Activated CD8-positive, alpha-beta memory T cell treated with anti-CD3 and anti-CD28 coated beads, Interleukin-2, amount 50 U/mL, for 24 hours (primary cell): ENCODE data around the gene TEX261.
"Not testable (repeated sequence)": the region's sequence is repeated elsewhere in the genome, so short reads cannot be mapped to it uniquely, and the experiment has no call there.

Source experiments
- DNase-seq: peaks from one replicate; pipeline ENCODE4 v3.0.0-alpha.2; 2020; ENCODE audit errors: extremely low read depth

The TEX261 gene

DNA sequence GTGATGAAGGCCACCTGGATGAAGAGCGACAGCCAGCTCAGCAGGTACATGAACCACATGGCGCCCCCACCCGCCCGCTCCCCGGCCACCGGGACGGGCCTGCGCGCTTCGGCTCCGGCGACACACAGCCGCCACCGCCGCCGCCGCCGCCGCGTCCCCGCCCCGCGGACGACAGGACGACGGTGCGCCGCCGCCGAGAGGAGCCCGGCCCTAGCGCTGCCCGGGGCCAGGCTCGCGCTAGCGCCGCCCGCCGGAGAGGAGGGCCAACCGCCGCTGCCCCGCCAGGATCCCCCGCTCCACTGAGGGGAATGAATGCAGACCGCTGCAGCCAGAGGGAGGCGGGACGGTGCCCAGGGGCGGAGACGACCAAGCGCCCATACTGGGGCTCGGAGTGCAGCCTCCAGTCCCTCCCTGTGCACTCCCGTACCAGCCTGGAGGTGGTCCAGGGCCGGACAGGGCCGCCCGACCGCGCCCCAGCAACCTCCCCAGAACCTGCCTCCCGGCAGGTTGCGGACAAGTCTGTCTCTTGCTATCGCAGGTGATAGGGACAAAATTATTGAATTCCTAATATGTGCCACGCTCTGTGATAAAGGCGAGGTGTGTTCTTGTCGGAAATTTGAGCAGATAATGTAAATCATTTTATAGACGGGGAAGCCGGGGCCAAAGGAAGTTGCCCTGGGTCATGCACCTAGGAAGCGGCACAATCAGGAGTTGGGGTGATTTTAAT is at the start of gene TEX261:
TEX261 (minus strand) TSS at position 175 of the 727 bp plus-strand sequence; CDS start at position 59, 116 bp downstream.
- peak; percentile 76 for DNase-seq

- no peak for DNase-seq
Measured at GRCh38 chr2:71043531-71044407, 49.1 kb upstream of the TEX261 start.

- DNase-seq, result no peak
Measured at GRCh38 chr2:71042287-71042686, 47.6 kb upstream of the TEX261 start.

DNA sequence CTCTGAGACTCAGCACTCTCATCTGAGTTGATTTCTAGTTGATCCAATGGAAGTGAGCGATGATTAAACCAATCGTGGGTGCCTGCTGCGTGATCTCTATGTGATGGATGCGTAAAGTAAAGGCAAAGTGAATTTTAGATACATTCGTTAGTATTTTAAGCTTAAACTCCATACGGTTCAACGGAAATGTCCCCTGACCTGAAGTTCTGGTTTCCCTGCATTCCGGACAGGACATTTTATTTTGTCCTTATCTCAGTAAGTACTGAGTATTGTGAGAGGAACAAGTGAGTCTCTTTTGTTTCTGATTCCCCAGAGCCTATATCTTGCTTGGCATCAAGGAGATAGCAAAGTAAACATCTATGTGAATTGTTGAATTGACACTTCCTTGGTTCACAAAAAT is 41.6 kb upstream of the TEX261 start:
- DNase-seq, result not testable (repeated sequence)

DNA sequence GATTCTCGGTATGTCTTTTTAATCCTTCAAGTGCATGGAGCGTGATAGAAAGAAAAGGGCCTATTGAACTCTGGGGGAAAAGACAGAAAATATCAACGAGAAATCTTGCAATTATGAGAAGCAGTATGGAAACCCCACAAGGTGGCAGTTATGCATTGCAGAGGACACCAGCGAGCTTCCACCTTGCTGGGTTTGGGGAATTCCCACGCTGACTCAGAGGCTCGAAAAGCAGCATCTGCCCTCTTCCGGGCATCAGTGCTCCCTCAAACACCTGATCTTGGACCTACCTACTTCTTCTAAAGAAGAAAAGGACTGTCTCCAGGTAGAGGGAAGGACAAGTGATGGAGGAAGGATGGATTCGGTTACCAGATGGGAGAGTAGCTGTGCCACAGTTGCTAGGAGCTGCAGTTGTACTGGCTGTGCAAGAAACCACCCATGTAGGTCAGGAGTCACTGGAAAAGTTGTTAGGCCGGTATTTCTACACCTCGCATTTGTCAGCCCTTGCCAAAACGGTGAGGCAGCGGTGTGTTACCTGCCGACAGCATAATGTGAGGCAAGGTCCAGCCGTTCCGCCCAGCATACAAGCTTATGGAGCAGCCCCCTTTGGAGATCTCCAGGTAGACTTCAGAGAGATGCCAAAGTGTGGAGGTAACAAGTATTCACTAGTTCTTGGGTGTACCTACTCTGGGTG is 29.0 kb upstream of the TEX261 start:
- DNase-seq, result peak; percentile 35

GRCh38 chr2:71021394-71021793 is 26.7 kb upstream of the TEX261 start:
- not testable (repeated sequence) for DNase-seq

DNA sequence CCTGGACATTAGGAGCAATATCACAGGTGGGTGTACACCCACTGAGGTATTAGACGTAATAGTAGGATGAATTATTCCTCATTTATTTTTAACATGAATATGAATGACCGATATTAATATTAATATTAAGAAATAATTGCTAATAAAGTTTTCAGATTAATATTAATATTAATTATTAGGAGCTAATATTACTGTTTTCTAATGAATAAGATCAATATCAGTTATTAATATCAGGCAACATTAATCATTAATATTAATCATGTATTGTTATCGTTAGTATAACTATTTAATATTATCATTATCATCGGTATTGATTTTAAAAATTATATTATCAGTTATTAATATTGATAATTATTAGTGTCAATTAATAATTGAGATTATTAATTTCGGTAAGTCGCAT is 25.3 kb upstream of the TEX261 start:
- not testable (repeated sequence) for DNase-seq

DNA sequence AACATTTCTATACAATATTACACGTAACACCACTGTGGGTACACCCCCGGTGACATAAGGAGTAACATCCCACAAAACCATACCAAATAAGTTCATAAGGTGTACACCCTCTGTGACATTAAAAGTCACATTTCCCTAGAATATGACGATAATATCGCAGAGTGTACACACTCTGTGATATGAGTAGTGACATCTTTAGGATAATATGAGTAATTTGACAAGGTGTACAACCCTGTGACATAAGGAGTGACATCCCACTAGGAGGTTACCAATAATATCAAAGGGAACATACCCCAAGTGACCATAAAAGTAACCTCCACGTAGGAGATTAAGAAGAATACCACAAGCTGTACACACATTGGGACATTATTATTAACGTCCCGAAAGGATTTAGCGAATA is 24.0 kb upstream of the TEX261 start:
- no peak for DNase-seq

GRCh38 chr2:71011786-71012185 is 17.1 kb upstream of the TEX261 start:
- DNase-seq, result not testable (repeated sequence)

DNA sequence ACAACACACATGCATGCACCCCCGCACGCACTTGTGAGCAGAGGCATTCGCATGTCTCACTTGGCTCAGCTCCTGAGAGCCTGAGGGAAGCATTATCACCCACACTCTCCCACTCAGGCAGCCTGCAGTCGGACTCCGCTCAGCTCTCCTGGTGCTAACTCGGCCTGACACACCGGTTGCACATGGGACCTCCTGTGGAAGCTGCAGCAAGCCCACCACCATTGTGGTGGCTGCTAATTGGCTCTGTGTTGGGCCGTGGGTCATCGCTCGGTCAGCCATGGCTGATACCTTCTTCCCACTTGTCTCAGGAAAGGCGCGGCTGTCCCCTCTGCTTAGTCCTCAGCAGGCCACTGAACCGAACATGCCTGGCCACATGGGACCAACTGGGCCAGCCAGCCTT is 13.7 kb upstream of the TEX261 start:
- DNase-seq, result no peak

DNA sequence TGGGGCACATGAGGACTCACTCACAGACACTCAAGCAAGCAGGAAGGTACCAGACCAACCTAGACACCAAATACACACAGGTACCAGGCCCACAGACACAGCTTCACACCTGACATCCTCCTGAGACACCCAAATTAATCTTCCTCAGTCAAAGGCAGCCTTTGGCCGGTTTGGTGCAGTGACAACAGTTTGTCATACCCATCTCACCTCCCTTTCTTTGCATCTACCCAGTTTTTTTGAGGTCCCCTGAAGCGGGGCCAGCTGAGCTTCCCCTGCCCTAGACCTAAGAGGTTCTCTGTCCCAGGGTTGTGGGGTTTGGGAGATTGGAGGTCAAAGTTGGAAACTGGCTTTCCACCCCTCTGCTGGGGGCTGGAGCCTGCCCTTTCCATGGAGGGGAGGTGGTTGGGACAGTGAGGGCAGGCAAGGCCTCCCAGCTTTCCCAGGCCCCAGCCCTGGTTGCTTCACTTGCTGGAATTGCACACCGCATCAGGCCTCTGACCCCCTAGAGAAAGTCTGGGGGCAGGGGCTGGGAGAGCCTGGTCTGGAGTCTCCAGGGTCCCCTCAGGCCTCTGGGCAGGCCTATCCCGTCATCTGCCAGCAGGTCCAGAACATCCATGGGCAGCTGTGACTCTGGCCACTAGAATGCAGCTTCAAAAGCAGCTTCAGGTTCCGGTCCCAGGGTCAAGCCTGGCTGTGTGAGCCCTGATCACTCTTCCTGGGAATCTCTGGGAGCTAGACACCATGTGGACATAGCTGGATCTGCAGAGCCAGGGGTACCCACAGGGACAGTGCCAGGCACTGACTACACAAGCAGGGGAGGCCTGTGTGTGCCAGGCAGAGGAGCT is 12.5 kb upstream of the TEX261 start:
- DNase-seq, result no peak

DNA sequence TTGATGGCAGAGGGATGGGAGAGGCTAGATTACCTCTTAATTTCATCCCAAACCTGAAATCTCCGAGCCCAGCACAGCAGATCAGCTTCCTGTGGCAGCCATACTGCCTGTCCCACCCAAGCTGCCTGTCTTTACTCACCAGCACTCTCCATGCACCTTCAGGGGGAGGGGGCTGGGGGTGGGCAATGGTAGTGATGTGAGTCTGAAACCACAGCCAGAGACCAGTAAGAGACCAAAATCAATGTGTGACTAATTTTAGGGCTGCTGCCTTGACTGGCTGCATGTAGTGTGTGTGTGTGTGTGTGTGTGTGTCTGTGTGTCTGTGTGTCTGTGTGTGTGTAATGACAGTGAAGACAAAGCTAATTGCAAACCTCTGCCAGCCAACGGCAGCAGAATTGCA is 11.7 kb upstream of the TEX261 start:
- no peak for DNase-seq

DNA sequence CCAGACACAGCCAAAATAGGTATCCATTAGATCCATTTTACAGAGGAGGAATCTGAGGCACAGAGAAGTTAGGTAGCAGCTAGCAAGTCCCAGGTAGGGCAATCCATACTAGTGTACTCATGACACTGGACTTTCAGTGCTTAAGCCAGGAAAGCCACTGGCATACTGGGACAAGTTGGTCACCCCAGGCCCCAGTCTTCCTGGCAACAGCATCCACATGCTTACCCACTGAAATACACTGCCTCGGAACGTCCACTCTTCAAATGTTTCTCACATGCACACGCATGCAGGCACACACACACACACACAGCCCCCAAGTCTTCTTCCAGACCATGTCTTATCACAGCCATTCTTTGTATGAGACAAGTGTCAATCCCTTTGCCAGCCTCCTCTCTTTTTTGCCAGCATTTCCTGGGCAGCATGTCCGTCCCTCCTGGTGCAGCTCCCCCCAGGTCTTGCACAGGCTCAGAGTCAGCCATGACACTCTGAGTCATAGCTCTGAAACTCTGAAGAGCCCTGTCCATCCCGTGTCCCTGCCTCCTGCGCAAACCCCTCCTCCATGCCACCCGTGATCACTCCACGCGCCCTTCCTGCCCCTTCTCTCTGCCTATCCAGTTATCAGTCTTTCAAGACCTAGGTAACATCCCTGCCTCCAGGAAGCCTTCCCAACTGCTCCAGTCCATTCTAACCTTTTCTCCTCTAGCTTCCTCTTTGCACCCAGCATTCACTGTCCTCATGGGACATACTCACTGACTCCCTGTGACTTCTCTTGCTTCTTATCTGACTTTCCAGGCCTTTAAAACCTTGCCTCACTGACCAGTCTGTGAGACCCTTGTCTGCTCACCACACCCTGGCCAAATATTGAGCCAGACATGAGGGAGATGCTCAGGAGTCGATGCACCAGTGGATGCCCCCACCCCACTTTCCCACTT is 10.9 kb upstream of the TEX261 start:
- no peak for DNase-seq

DNA sequence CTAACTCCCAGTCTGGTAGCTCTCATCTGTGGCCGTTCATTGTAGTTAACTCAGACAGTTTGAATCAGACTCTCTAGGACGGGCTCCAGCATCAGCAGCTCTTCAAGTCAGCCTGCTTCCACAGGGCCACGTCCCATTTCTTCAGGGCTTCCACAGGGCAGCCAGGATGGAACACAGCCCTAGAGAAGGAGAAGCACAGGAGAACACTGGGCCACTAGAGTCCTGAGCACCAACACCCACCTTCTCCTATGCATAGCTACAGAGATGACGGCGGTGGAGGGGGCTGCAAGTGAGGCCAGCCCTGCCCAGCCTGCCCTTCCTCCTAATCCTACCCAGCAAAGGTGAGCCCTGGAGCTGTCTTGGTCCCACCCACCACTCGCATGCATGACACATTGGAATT is 10.2 kb upstream of the TEX261 start:
- DNase-seq, result no peak

GRCh38 chr2:71003966-71004755 is 9.5 kb upstream of the TEX261 start:
- no peak for DNase-seq

DNA sequence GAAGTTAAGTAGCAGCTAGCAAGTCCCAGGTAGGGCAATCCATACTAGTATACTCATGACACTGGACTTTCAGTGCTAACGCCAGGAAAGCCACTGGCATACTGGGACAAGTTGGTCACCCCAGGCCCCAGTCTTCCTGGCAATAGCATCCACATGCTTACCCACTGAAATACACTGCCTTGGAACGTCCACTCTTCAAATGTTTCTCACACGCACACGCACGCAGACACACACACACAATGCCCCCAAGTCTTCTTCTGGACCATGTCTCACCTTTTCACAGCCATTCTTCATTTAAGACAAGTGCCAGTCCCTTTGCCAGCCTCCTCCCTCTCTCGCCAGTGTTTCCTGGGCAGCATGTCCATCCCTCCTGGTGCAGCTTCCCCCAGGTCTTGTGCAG is 8.7 kb upstream of the TEX261 start:
- DNase-seq, result no peak

GRCh38 chr2:71001981-71002570 is 7.4 kb upstream of the TEX261 start:
- DNase-seq, result no peak

GRCh38 chr2:71001592-71001927 is 6.9 kb upstream of the TEX261 start:
- DNase-seq, result no peak
